WTC11 (cell line): ENCODE data around the gene FAM89B.
A peak's percentile ranks its signal among the peaks of the same experiment; 100 is the strongest.

Experiments used
- ATF1 ChIP-seq: sonication (generic); formaldehyde crosslinking; IDR thresholded peaks from 2 replicates; pipeline ENCODE4 v1.8.1; 2023; ENCODE audit warnings: mild to moderate bottlenecking, moderate library complexity, missing genetic modification reagents
- ATF2 ChIP-seq: sonication (generic); formaldehyde crosslinking; IDR thresholded peaks from 2 replicates; pipeline ENCODE4 v1.8.1; 2022; ENCODE audit warnings: low read depth, missing genetic modification reagents, borderline replicate concordance
- CREB1 ChIP-seq: sonication (generic); formaldehyde crosslinking; IDR thresholded peaks from 2 replicates; pipeline ENCODE4 v1.8.0; 2023; ENCODE audit warnings: mild to moderate bottlenecking, missing genetic modification reagents
- CTCF ChIP-seq: fragments of 200-600 bp; IDR thresholded peaks from 2 replicates; pipeline ENCODE4 v1.8.0; 2022; ENCODE audit warnings: antibody characterized with exemption
- ESRRA ChIP-seq: sonication (generic); formaldehyde crosslinking; IDR thresholded peaks from 2 replicates; pipeline ENCODE4 v1.8.1; 2022; ENCODE audit warnings: mild to moderate bottlenecking, missing genetic modification reagents, borderline replicate concordance
- FOXJ3 ChIP-seq: sonication (generic); formaldehyde crosslinking; IDR thresholded peaks from 2 replicates; pipeline ENCODE4 v1.9.0; 2021; ENCODE audit warnings: missing genetic modification reagents, mild to moderate bottlenecking, borderline replicate concordance
- SP1 ChIP-seq: sonication (generic); formaldehyde crosslinking; conservative IDR thresholded peaks from 2 replicates; pipeline ENCODE4 v1.8.1; 2022; ENCODE audit warnings: missing genetic modification reagents
- USF1 ChIP-seq: sonication (generic); formaldehyde crosslinking; IDR thresholded peaks from 2 replicates; pipeline ENCODE4 v1.8.0; 2022; ENCODE audit warnings: mild to moderate bottlenecking, missing genetic modification reagents
- ZNF138 ChIP-seq: sonication (generic); formaldehyde crosslinking; conservative IDR thresholded peaks from 2 replicates; pipeline ENCODE4 v1.8.1; 2022; ENCODE audit warnings: mild to moderate bottlenecking, moderate library complexity, missing genetic modification reagents
- TF ChIP-seq, protein P1 (sequence below): sonication (generic); formaldehyde crosslinking; IDR thresholded peaks from 2 replicates; pipeline ENCODE4 v1.8.1; 2022; ENCODE audit warnings: low read depth, mild to moderate bottlenecking, moderate library complexity, missing genetic modification reagents, borderline replicate concordance
- TF ChIP-seq, protein P2 (sequence below): sonication (generic); formaldehyde crosslinking; IDR thresholded peaks from 2 replicates; pipeline ENCODE4 v1.8.0; 2023; ENCODE audit warnings: missing genetic modification reagents, mild to moderate bottlenecking, borderline replicate concordance

DNA sequence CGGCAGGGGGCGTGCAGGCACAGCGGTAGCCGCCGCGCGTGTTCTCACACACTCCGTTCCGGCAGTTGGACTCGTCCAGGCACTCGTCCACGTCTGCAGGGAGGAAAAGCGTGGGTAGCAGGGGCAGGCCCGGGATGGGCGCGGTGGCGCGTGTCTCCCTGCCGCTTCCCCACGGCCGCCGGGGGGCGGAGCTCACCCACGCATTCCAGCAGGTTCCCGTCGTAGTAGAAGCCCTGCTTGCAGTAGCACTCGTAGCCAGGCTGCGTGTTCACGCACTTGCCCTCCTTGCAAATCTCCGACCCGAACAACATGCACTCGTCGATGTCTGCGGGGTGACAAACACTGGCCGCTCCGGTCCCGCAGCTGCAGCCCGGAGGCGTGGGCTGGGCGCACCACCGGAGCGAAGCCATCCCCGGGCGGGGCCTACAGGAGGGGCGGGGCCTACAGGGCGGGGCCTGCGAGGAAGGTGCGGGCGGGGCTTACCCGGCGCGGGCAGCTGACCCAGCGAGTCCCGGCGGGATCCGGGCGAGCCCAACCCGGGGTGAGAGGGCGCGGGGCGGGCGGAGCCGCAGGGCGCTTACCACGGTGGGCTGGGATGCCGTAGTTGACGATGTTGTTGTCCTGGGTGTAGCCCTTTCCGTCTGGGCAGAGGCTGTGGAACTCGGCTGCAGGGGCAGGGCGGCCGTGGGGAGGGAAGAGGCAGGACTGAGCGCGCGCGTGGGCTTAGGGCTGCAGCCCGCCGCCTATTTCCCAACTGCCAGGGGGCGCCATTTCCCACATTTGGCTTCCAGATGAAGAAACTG lies 31.8 kb upstream of the FAM89B start:
- TF ChIP-seq CTCF: peak; percentile 92
- TF ChIP-seq, protein P1, sequence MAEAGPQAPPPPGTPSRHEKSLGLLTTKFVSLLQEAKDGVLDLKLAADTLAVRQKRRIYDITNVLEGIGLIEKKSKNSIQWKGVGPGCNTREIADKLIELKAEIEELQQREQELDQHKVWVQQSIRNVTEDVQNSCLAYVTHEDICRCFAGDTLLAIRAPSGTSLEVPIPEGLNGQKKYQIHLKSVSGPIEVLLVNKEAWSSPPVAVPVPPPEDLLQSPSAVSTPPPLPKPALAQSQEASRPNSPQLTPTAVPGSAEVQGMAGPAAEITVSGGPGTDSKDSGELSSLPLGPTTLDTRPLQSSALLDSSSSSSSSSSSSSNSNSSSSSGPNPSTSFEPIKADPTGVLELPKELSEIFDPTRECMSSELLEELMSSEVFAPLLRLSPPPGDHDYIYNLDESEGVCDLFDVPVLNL (CRISPR knock-in tag): no peak
- no peak for TF ChIP-seq ATF2 (CRISPR knock-in tag)
- TF ChIP-seq SP1 (CRISPR knock-in tag): peak; percentile 78; the same call in 1 of the 2 replicates
- TF ChIP-seq ESRRA (CRISPR knock-in tag): no peak
- TF ChIP-seq FOXJ3 (CRISPR knock-in tag): no peak
- peak; percentile 31; the same call in 1 of the 2 replicates for TF ChIP-seq USF1 (CRISPR knock-in tag)
- no peak for TF ChIP-seq ZNF138
- TF ChIP-seq, protein P2, sequence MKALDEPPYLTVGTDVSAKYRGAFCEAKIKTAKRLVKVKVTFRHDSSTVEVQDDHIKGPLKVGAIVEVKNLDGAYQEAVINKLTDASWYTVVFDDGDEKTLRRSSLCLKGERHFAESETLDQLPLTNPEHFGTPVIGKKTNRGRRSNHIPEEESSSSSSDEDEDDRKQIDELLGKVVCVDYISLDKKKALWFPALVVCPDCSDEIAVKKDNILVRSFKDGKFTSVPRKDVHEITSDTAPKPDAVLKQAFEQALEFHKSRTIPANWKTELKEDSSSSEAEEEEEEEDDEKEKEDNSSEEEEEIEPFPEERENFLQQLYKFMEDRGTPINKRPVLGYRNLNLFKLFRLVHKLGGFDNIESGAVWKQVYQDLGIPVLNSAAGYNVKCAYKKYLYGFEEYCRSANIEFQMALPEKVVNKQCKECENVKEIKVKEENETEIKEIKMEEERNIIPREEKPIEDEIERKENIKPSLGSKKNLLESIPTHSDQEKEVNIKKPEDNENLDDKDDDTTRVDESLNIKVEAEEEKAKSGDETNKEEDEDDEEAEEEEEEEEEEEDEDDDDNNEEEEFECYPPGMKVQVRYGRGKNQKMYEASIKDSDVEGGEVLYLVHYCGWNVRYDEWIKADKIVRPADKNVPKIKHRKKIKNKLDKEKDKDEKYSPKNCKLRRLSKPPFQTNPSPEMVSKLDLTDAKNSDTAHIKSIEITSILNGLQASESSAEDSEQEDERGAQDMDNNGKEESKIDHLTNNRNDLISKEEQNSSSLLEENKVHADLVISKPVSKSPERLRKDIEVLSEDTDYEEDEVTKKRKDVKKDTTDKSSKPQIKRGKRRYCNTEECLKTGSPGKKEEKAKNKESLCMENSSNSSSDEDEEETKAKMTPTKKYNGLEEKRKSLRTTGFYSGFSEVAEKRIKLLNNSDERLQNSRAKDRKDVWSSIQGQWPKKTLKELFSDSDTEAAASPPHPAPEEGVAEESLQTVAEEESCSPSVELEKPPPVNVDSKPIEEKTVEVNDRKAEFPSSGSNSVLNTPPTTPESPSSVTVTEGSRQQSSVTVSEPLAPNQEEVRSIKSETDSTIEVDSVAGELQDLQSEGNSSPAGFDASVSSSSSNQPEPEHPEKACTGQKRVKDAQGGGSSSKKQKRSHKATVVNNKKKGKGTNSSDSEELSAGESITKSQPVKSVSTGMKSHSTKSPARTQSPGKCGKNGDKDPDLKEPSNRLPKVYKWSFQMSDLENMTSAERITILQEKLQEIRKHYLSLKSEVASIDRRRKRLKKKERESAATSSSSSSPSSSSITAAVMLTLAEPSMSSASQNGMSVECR: peak; percentile 12; the same call in 1 of the 2 replicates
- TF ChIP-seq CREB1 (CRISPR knock-in tag): no peak
- TF ChIP-seq ATF1: 0 out of 2 replicates have a peak, but pooled peaks have one; percentile 44
